ENCODE results near the gene PCF11.
A peak's percentile ranks its signal among the peaks of the same experiment; 100 is the strongest.

Gene PCF11

DNA sequence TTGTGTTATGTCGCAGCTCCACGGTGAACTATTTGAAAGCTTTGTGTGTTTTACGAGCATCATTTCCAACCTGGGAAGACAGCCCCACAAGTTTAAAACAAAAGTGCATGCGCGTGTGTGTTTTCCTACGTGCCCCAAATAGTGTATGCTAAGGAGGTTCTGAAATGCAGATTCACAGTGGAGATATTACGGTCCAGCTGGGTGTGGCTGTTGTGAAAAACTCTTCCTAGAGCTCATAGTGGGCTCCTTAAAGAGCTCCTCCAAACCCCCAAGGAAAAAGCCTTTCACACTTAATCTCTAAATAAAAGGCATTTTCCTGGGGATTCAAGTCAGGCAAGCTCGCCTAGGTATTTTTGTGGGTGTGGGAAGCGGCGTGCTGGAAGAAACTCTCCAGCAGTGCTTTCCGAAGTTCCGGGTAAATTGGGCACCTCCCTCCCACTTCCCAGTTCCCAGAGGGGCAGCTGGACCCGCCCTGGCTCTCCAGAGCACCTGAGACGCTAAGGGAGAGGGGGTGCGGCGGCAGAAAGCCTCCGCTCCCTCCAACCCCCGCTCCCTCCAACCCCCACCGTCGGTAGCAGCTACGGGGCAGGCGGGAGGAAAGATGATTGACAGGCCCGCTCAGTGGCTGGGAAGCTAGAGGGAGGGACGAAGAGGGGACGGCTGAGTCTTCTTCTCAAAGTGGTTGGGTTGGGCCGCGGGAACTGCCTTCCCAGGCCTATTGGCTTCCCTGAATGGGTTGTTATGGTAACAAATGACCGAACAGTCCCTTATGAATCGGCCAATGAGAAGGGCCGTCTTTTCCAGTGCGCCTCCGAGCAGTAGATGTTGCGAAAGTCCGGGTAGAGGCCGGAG is 561 bp upstream of the PCF11 start:
- peak; percentile 84 to 100 (median 98) for DNase-seq

DNA sequence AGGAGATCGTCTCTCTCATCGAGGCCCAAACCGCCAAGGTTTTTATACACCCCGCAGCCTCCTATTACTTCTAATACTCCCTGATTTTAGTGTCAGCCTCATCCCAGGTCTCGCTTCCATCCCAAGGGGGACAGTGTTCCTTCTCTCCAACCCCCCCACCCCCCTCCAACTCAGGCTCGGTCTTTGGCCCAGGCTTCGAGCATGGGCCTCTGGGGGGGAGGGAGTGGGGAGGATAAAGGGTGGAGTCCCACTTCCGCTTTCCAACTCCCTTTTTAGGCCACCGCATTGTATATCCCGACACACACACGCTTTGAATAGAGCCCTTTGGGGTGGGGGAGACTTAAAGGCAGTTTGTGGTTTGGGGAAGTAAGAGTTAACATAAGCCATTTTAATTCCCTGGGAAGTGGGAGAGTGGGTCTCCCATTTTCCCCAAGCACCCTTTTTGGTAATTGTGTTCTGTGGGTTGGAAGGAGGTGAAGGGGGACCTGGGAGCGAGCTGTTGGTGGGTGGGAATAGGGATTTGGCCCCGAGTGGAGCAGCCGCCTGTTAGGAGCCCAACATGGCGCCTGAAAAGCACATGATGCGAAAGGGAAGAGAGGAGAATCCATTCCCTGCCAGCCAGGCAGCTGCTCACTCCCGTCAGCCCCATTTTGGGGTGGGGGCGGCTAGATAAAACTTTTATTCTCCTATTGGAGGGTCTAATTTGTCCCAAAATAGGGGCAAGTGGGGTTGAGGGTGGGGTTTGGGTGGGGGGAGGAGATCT is 844 bp downstream of the PCF11 start:
- peak; percentile 15 to 62 (median 40) for DNase-seq

DNA sequence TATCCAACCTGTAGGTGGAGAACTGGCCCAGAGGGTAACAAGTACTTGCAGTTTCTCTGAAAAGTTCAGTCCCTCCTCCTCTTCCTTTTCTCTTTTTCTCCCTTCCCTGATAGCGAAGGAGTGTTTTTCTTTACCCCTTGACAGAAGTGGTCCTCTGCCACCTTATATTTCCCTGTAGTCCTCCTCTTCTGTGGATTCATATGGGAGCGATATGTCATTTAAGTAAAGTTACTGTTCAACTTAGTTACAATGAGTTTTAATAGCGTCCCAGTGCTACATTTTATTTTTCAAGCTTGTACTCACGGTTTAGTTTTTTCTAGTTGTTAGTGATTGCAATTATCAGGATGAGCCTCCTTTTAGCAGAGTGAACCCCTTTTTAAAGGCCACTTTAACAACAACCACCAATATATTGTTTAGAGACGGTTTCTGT is 1.4 kb downstream of the PCF11 start:
- DNase-seq, result no peak

DNA sequence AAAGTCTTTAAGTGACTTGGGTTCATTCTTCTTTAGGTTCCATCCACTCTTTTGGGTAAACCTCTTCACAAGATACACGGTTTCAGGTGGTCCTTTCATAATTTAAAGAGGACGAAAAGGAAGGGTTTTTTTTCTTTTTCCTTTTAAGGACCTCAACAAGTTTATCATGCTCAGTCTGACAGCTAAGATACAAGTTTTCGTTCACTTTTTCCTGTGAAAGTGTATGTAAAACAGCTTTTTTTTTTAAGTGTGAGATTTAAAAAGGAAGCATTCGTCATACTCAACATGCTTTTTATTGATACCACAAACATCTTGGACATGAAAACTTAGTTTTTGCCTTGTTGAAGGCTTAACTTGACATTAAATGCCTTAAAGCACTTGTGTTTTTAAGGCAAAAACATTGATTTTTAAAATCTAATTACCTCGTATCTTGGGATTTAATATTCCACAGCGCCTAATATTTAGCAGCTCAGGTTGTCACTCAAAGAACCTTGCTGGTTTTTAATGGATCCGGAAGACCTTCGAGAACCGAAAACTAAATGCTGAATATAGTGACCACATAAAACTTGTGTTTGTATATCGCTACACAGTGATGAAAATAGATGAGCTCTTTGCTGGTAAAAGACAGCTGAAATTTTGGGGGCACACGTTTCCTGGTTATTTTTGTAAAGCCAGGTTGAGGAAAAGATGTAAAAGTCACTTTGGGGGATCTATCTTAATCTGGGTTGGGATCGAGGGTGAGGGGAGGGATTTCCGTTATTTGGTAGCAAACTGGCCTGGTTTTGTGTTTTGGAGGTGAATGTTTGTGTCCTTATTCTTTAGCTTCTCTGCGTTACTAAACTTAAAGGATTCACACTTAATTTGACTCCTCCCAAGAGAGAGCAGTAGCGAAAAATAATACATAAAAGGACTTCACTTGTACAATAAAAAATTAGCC is 2.3 kb downstream of the PCF11 start:
- no peak for DNase-seq

DNA sequence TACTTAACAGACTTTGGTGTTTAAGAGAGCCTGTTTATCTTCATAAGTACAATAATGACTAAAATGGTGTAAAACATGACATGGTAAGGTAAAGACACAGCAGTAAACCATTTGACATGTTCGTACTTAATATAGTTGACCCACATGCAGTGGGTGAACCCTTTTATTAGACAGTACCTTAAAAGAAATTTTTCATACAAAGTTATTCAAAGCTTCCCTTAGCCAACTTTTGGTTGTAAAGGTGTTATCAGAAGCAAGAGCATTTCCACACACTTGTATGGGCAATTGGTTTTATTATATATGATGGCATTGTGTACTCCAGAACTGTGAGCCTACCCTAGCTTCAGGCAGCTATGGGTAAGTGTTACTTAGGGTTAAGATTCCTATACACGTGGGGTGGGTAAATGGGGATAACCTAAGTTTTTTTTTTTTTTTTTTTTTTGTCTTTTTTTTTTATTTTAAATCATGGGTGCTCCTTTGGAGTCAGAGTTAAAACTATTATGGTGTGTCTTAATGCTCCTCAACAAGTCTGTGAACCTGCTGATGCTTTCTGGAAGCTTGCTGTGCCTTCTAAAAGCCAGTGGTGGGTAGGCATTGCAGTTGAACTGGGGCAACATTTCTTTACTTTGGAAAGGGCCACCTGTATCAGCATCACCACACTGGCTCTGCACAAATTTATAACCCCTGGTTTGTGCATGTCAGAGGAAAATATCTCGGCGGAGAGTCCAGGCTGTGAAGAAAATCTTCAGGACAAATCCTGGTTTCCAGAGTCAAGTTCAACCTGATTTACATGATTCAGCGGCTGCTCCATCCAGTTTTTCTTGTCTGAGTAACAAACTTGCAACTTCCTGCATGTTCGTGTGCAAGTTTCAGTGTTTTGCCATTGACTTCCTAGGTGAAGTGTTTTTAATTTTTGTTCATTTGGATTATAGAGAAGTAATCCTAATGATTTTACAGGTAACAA is 3.3 kb downstream of the PCF11 start:
- no peak for DNase-seq

DNA sequence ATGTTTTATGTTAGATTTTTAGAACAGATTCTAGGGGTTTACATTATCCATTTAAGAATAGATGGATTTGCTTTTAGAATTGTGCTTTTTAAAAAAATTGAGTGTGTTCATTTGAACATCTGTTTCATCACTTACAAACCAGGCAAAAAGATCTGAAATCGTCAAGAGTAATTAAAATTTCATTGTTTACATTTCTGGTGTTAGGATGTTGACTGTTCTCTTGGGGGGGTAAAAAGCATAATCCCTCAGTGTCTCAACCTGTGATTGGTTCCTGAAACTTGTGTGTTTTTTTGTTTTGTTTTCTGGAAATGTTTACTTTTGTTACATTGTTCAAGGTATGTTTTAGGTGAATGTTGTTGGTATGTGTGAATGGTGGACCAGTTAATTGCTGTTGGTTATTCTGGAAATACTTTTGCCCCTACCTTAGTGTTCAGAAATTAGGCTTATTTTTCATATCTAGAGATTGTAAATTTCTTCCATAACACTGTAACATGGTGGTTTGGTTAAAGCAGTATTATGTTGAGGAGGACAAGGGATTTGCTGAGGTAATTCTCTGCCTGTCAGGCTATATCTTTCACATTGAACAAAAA is 4.8 kb downstream of the PCF11 start:
- DNase-seq, result no peak

DNA sequence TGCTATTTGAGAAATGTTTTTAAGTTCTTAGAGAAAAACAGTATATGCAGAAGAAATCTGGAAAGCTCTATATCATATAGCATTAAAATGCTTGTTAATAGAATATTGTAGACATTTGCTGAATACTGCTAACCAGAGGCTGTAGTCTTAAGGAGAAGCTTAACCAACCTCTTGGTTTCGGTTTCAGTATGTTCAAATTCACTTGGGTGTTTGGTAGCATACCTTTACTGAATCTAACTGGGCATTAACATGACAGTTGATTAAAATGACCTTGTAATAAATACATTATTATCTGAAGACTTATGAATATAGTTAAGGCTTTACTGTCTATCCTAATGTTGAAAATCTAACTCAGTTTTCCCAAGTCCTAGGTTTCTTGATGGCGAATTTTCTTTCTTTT is 5.4 kb downstream of the PCF11 start:
- DNase-seq, result peak in 1 of 5 experiments; percentile 70

DNA sequence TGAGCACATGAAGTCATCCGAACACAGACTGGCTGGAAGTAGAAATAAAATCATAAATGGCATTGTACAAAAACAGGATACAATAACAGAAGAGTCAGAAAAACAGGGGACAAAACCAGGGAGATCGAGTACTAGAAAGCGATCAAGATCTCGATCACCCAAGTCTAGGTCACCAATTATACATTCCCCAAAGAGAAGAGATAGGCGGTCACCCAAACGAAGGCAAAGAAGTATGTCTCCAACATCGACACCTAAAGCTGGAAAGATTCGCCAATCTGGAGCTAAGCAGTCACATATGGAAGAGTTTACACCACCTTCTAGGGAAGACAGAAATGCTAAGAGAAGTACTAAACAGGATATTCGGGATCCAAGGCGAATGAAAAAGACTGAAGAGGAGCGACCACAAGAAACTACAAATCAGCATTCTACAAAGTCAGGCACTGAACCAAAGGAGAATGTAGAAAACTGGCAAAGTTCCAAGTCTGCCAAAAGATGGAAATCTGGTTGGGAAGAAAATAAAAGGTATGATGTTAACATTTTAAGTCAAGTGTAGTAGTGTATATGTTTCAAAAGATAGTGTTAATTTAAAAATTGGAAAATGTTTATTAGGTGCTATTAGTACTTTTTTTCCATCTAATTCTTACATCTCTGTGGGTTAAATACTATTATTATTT is 9.4 kb downstream of the PCF11 start:
- no peak for DNase-seq

DNA sequence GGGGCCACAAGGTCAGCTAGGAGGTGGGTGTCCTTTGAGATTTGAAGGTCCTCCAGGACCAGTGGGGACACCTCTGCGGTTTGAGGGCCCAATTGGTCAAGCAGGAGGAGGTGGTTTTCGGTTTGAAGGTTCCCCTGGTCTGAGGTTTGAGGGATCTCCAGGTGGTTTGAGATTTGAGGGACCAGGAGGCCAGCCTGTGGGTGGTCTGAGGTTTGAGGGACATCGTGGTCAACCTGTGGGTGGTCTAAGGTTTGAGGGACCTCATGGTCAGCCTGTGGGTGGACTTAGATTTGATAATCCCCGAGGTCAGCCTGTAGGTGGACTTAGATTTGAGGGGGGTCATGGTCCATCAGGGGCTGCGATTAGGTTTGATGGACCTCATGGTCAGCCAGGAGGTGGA is 11.8 kb downstream of the PCF11 start:
- DNase-seq, result no peak

DNA sequence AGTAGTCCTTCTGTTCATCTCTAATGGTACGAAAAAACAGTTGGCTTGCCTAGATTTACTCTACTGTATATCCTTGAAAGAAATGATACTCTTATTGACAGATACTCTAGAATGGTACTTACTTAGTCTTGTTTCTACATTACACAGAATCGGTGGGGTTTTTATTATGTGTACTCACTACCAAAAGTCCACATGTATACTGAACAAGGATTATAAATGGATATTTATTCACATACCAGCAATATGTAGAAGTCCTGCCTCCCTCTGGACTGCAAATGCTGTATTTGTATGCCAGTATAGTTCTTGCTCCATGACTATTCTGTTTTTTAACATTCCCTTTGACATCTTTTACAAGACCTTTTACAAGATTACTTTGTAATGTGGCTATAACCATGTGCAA is 13.9 kb downstream of the PCF11 start:
- DNase-seq, result no peak

DNA sequence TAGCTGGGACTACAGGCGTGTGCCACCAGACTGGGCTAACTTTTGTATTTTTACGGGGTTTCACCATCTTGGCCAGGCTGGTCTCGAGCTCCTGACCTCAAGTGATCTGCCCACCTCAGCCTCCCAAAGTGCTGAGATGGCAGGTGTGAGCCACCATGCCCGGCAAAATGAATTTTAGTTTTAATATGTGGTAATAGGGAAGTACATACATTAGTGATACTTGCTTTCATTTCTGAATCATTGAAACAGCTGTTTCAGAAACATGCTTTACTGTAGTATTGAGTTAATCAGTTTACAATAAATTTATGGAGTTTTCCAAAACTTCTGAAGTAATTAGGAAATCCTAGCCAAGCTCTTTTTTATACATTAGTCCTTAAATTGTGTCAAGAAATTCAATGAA is 15.6 kb downstream of the PCF11 start:
- no peak for DNase-seq

DNA sequence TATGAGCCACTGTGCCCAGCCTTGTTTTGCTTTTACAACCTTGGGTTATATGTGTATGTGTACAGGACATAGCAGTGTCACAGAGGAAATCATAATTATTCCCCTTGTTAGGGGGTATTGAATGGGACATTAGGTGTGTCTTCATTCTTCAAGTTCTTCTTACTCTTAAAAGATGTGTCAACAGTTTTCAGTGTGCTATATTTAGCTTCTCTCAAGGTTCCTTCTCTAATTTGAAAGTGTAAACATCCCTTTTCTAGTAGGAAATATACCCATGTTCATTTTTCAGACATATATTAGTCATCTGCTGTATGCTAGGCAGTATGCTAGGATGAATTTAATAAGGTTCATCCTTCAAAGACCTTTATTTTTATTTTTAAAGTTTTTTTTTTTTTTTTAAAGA is 17.1 kb downstream of the PCF11 start:
- DNase-seq, result no peak

DNA sequence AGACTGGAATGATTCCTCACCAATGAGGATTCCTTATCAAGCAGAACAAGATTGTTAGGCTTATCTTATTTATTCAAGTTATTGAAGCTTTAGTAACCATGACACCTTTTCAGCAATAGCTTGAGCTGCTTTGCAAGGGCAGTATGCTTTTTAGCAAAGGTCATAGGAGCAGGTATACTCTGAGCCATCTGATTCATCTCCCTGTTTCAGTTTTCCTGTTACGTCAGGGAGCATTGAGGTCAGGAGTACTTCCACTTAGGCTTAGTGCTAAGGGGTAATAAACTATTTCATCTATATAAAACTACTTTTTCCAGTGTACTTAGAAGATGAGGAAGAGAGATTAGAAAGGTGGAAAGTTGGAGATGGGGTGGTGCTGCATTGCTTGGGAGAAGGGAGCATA is 18.9 kb downstream of the PCF11 start:
- DNase-seq, result no peak

DNA sequence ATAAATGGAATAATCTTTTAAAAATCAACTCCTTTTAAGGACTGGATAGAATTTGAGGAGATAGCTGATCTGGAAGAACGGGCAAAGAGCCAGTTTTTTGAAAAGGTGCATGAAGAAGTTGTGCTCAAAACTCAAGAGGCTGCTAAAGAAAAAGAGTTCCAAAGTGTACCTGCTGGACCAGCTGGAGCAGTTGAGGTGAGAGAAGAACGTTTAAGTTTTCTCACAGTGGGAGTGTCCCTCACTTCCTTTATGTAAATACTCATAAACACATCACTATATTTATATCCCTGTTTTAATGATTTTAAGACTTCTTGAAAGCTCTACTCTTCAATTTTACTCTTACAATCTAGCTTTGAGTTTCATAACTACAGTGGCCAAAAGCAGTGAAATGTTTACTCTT is 24.9 kb downstream of the PCF11 start:
- no peak for DNase-seq

DNA sequence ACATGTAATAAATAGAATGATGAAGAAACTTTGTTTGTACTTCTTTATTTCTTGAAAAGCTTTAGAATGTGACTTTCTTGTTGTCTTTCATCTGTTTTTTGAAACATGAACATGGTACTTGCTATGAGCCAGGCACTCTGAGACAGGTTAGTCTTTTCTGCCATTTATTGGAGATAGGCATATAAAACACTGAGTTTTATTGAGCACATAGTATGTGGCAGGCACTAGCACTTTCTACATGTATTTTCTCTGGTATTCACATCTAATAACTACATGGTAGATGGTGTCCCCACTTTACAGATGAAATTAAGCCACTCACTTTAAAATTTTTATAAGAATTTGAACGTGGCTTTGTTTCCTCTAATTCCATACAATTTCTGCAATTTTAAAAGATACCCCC is 28.8 kb downstream of the PCF11 start:
- DNase-seq, result no peak

DNA sequence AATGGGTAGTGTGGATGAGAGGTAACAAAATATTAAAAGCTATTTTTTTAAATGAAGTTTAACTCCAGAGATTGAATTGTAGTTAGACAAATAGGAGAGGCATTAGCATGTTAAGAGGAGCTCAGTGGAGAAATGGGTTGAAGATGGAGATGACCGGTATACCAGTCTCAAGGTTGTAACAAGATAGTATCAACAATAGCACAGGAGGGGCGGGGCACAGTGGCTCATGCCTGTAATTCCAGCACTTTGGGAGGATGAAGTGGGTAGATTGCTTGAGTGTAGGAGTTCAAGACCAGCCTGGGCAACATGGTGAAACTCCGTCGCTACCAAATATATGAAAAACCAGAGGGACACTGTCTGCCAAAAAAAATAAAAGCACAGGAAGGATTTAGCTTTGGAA is 30.5 kb downstream of the PCF11 start:
- no peak for DNase-seq

DNA sequence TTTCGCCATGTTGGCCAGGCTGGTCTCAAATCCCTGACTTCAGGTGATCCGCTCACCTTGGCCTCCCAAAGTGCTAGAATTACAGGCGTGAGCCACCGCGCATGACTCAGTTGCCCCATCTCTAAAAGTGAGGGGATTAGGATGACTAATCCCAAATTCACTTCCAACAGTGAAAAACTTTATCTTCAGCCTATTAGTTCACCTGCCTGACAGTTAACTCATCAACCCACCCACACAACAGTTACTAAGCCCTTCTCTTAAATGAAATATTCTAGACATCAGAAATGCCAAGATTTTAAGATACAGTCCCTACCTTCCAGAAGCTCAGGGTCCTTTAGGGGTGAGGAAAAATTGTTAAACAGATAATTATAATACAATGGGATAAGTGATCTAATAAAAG is 34.6 kb downstream of the PCF11 start:
- no peak for DNase-seq

DNA sequence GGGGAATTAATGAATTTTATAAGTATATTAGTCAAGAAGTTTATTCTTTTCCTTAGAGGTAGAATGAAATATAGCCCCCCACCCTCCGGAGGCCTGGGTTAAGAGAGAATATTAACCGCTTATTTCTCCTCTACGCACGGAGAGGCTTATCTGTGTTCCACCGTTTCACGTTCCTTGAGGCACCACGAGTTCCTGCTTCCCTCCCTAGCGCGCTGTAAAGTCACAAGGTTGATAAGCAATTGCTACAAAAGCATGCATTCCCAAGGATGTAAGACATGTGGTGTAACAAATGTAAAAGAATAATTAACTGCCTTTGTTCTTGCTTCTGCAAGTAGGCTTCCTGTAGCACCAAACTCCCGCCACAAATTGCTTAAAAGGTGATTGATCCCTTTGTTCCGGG is 35.1 kb downstream of the PCF11 start:
- DNase-seq, result no peak

DNA sequence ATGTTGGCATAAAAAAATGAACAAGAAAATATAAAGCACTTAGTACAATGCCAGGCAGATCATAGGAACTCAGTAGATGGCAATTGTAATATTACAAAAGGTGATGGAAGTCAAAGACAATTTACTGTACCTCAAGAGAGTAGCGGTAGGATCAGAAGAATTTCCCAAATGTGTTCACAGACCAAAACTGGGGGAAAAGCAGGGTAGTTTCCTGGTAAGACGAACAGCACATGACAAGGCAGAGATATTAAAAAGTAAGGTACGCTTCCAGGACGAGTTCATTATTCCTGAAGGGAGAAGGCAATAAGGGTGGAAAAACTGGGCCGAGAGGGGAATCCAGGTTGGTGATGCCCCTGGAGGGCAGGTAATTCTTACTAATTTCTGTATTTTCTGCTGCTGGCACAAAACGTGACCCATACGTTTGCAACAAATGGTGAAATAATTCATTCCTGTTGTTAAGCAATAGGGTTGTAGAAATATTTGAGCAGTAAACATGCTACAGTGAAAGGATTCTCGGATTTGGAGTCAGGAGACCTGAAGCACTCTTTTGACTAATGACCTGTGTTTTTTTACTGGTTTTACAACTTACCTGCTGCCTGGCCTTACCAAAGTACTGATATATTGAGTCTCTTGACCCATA is 35.8 kb downstream of the PCF11 start:
- DNase-seq, result no peak
